ENCODE results near the gene SOX12.

The SOX12 gene

DNA sequence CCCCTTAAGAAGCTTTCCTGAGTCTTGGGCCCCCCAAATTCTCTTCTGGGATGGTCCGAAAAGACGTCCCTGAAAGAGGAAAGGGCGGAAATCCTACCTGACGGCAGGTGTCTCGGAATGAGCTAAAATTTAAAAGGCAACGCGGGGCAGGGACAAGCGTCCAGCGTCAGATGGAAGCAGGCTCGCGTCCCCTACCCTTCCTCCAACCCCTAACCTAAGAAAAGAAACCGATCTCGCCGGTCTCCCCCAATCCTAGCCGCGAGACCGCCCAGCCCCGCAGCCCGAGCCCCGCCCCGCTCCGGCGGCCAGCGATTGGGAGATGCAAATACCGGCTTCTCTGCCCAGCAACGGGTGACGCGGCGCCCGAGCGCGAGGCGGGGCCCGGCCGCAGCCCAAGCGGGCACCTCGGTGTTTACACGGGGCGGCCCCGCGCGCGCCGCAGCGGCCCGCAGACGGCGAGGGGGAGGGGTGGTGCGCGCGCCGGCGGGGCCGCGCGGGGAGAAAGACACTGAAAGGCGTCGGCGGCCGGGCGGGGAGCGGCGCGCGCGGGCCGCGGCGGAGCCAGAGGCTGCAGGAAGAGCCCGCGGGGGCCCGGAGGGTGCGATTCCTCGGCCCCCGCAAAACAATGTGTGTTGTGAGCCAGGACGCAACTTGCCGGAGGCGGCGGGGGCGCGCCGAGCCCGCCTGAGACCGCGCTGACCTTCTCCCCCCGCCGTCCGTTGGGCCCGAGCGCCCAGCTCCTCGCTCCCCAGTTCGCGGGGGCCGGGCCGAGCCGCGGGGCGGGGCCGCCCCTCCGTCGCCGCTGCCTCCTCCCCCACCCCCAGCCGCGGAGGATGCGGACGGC, at the start of gene SOX12:
Gene SOX12 (plus strand): TSS at position 508 of the 844 bp plus-strand sequence. CDS start 373 bp downstream, outside the sequence.
- peak; percentile 99 for DNase-seq

DNA sequence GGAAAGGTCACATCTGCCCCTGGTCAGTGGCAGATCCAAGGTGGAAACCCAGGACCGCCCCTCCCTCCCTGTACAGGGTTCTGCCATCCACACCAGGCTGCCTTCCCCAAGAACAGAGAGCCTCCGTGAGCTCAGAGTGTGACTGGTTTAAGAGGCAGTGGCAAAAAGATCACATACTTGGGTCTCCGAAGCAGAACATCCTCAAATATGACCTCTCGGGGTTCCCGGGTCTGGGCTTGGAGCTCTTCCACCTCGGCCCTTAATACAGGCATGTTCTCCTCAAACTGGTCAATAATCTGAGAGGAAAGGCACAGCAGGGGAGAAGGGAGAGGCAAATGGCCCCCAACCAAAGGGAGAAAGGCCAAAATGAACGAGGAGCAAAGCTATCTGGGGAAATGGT, 49.6 kb upstream of the SOX12 start:
- DNase-seq, result no peak

DNA sequence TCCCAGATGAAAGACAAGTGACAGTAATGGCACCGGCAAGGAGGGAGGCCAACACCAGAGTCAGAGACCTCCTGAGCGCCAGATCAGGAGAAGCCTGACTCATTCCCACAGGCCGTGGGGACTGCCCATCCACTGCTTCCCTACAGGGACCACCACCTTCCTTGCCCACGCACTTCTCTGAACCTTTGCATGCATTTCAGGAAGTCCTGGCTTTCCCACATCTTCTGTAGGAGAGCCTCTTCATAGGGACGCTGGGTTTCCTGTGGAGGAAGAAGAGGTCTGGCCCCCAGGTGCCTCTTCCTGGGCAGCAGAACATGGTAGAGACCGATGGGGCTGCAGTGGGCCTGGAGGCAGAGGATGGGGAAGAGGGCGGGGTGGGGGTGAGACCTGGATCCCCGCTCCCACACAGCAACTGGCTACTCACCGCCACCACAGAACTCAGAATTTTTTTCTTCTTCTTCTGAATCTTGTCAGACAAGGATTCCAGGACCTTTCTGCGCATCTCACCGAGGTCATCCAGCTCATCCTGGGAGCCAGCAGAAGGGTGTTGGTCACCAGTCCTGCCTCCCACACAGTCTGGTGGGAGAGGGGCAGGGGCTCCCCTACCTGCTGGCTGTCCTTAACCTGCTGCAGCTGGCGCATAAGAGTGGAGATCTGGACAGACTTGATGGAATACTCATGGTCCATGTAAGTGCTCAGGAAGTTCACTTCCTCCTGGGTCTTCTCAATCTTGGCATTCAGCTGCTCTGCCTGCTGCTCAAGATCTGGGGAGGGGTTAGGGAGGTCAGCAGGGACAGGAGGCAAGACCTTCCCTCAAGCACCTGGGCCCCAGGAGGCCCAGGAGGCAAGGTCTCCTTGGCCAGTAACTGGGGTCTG, 48.5 kb upstream of the SOX12 start:
- DNase-seq, result no peak

DNA sequence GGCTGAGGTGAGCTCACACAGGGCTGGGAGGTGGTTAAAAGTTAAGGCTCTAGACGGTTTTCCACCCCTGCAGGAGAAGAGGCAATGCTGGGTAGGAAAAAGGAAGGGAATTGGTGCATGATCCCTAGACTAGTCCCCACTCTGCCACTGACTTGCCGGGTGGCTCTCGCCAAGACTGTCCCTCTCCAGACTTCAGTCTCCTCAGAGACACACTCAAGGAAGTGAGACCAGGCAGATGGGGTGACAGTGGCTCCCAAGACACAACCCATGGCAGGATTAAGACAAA, 47.9 kb upstream of the SOX12 start:
- no peak for DNase-seq

DNA sequence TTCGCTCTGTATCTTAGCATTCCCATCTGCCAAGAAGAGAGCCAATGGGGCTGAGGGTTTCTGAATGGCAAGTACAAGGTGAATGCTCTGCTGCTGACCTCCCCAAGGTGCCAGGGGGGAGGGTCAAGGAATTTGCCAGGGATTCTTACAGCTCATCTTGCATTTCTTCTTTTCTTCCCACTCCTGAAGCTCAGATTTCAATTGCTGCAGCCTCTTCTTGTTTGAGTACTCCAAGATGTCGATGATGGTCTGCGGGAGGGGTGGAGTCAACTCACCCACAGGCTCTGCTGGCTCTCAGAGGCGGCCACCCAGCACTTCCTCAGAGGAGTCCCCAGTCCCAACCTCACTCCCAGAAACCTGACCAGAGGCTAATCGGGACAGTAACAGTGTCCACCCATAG, 47.2 kb upstream of the SOX12 start:
- no peak for DNase-seq

DNA sequence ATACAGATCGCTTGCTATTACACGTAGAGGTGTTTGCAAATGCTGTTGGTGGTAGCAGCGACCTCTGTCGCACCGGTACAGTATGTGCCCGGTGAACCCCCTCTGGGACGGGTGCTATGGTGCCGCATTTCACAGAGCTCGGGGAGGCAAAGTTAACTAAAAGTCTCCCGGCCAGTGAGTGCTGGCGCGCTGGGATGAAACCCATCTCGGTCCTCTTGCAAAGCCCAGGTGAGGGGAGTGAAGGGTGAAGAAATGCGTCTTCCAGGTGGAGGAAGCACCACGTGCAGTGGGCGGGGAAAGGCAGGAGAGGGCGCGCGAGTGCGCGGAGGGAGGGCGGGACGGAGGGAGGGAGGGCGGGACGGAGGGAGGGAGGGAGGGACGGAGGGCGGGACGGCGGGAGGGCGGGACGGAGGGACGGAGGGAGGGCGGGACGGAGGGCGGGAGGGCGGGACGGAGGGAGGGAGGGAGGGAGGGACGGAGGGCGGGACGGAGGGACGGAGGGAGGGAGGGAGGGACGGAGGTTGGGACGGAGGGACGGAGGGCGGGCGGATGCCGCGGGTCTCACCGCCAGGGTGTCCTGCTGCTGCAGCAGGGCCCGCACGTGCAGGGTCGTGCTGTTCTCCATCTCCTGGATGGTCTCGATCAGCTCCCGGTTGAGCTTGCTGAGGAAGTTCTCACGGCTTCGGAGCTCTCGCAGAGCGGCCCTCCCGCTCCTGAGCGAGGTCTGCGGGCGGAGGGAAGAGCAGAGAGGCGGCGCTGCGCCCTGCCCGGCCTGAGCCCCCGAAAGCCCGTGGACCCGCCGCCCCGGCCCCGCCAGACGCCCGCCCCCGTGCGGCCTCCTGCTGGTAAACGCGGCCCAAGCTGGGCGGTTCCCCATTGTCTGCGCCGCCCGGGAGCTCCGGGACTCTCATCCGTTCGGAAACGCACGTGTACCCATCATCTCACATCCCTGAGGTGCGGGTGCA, 46.5 kb upstream of the SOX12 start:
- DNase-seq, result no peak

DNA sequence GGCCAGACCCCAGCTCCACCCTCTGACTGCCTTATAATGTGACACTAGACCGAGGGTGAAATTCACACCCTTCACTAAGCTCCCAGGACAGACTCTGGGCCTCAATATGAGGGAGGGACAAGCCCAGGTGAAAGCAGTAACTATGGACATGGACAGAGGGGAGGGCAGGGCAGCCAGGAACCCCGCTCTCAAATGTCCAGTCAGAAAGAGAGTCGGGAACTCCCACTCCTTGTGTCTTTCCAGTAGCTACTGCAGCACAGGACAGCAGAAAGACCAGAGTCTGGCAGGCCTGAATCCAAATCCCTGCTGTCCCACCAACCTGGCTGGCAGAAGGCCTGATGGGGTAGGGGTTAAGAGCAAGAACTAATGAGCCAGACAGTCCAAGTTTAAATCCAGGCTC, 41.2 kb upstream of the SOX12 start:
- DNase-seq, result no peak

DNA sequence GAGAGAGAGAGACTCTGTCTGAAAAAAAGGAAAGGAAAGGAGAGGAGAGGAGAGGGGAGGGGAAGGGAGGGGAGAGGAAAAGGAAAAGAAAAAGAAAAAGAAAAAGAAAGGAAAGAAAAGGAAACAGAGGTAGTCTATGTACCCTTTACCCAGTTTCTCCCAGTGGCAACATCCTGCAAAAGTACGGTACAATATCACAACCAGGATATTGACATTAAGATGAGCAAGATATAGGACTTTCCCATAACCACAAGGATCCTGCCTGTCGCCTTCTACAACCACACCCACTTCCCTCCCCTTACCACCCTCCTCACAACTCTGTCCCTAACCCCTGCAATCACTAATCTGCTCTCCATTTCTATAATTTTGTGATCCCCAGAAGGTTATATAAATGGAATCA, 38.8 kb upstream of the SOX12 start:
- DNase-seq, result no peak

DNA sequence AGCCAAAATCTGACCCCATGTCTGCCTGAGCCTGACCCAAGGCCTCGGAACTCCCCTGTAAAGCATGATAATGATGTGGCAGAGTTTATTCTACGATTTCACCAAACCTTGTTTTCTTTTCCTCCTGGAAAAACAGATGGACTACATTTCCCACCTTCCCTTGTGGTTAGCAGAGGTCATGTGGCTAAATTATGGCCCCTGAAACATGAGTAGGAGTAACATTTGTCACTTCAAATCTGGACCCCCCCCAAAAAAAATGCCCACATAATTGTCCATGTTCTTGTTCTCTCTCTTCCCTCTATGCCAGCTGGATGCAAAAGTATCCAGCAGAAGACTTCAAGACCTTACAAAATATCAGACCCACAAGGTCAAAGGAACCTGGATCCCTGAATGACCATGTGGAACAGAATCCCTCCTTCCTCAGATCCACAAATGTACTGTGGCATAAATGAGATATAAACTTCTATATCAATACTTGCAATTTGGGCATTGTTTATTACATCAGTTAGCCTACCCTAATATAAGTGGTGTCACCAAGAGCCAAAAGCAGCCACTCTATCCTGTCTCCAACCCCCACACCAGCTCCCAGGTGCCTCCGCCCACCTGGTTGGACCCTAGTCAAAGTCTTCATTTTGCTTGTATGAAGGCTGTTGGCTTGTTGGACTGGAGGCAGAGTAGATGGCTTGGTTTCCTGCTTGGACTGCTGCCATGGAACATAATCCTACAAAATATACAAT, 36.2 kb upstream of the SOX12 start:
- DNase-seq, result no peak

DNA sequence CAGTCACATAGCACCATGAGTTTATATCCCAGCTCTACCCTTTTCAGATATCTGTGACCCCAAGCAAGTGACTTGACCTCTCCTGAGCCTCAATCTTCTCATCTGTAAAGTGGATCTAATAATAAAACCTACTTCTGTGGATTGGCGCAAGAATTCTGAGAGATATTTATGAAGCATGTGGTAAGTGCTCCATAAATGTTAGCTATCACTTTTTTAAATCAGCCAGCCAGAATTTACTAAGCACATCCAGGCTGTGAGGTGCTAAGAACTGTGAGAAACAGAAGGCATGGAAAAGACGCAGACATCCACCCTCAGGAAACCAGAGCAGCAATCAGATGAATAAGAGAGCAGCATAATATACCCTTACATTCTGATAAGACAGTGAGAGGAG, 35.7 kb upstream of the SOX12 start:
- DNase-seq, result peak; percentile 79

DNA sequence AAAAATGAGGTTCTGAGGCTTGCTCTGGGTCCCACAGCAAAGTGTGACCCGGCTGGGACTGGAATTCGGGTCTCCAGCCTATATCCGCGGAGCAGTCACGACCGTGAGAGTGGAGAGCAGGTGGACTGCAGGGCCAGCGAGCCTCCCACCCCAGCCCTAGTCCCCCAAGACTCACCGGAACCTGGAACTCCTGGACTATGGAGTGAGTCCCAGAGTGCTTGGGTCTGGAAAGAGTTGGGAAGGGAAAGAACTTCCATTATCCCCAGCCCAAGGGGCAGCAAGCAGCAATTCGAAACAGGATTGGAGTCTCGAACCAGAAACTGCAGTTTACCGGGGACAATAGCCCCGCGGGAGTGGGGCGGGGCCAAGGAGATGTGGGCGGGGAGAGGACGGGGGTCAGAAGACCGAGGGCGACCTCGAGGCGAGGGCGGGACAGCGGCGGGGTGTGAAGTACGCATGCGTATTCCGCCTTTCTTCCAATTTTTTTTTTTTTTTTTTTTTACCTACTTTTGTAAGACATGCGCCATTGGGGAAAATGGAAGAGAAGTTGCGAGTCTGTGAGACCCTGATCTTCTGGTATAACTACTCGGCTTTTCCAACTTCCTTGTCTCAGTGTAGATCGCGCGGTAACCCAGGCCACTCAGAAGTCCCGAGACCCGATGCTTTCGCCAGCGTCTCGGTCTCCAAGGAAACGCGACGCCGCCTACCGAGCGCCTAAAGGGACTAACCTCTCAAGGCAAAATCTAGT, 35.1 kb upstream of the SOX12 start, which contains the start of gene C20orf96:
Gene C20orf96 (minus strand): TSS at position 667 of the 748 bp plus-strand sequence. CDS start 140 bp downstream, at position 527.
- peak; percentile 99 for DNase-seq

DNA sequence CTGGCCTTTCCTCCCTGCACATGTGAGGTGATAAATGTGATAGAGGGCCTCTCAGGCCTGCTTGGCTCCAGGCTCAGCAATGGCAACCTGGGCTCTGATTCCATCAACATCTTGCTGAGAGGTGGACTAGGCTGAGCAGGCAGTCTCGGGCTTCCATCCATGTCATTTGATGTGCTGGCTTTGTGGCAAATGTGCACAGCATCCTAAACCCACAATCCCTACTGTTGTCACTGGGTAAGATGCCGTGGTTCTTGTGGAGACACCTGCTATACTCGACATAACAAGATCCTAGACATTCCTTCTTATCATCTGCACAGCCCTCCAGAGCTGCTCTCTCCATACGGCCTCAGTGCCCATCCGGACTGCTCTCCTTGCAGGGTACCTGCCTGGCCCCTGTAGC, 30.8 kb upstream of the SOX12 start:
- no peak for DNase-seq

DNA sequence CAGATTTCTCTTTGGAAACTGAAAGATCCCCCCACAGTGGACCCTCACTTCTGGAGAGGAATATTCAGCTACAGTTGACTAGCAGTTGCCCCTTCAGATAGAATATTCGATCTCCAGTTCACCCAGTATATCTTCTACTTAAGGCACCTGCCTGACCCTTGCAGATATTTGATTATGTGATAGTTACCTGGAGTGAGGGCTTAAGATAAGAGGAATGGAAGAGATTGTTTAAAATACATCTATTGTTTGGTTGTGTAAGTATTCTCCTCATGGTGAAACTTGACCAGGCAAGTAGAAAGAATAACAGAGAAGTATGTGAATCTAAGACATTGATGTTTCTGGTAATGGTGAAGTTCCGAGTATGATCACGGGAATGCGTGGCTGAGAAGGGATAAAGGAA, 29.5 kb upstream of the SOX12 start:
- DNase-seq, result no peak

DNA sequence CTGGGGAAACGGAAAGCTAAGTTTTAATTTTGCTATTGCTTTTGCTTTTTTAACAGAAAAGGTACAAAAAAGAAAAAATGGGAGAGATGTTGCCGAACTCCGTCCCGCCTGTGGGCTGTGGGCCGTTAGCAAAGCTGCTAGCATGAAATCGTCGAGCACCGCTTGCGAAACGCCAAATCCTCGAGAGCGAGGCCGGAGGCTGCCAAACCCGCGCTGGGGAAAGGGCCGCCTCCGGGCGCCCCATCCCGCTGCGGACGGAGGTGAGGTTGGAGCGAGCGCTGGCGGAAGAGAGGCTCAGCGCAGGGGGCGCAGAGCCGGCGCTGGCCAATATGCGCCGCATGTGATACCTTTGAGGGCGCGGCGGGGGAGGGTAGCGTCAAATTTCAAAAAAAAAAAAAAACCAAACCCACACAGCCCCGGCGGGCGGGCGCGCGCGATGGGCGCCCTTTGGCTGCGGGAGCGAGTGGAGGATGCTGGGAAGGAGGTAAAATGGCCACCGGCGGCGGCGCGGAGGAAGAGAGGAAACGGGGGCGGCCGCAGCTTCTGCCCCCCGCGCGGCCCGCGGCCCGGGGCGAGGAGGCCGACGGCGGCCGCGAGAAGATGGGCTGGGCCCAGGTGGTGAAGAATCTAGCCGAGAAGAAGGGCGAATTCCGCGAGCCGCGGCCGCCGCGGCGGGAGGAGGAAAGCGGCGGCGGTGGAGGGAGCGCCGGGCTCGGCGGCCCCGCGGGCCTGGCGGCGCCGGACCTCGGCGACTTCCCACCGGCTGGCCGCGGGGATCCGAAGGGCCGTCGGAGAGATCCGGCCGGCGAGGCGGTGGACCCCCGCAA, 28.0 kb upstream of the SOX12 start, which contains the start of gene ZCCHC3:
Gene ZCCHC3 (plus strand): TSS at position 473 of the 827 bp plus-strand sequence. CDS start 17 bp downstream, at position 490.
- DNase-seq, result peak; percentile 98

DNA sequence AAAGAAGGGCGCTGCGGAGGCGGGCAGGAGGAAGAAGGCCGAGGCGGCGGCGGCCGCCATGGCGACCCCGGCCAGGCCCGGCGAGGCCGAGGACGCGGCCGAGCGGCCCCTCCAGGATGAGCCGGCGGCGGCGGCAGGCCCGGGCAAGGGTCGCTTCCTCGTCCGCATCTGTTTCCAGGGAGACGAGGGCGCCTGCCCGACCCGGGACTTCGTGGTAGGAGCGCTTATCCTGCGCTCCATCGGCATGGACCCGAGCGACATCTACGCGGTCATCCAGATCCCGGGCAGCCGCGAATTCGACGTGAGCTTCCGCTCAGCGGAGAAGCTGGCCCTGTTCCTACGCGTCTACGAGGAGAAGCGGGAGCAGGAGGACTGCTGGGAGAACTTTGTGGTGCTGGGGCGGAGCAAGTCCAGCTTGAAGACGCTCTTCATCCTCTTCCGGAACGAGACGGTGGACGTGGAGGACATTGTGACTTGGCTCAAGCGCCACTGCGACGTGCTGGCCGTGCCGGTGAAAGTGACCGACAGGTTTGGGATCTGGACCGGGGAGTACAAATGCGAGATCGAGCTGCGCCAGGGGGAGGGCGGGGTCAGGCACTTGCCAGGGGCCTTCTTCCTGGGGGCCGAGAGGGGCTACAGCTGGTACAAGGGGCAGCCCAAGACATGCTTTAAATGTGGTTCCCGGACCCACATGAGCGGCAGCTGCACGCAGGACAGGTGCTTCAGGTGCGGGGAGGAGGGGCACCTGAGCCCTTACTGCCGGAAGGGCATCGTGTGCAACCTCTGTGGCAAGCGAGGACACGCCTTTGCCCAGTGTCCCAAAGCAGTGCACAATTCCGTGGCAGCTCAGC, 27.2 kb upstream of the SOX12 start:
- DNase-seq, result peak; percentile 77

DNA sequence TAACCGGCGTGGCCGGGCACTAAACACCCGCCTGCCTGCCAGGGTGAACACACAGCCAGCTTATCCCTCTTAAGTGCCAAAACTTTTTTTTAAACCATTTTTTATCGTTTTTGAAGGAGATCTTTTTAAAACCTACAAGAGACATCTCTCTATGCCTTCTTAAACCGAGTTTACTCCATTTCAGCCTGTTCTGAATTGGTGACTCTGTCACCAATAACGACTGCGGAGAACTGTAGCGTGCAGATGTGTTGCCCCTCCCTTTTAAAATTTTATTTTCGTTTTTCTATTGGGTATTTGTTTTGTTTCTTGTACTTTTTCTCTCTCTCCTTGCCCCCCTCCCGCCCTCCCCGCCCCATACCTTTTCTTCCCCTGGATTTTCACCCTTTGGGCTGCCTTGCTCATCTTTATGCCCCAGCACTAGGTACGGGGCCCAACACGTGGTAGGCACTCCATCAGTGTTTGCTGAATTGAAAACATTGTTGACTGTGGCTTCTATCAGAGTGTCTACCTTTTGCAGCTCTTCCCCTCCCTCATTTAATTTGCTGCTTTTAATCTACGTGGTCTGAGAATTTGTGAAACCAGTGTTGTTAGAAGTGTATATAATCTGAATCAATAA, 26.5 kb upstream of the SOX12 start:
- no peak for DNase-seq

DNA sequence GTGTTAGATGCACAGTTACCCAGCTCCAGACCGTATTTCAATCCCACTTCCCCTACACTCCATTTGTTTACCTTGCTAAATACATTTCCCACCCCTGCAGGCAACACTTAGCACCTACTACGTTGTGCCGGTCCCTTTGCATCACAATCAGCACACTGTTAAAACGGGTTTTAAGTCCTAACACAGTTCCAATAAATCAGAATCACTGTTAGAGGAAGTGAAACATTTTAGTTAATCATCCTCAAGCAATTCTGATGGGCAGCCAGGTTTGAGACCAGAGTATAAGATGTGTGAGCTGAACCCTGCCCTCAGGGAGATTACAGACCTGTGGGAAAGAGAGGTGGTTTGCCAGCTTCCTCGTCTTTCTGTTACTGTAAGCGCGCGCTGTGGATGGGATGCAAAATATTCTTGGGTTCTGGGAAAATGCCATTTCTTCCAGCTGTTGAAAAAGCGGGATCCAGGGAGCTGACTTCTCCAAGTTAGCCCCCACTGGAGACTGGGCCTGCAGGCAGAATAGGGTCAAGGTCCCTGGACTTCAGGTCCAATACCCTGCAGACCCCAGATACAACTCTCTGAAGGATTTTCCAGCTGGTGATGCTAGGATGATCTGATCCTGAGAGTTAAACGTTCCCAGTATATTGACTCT, 24.9 kb upstream of the SOX12 start:
- no peak for DNase-seq

Measured in OCI-M1 (cell line).